Muscle layer of colon (tissue), 2 donors: ENCODE results near the gene TERC.
"Not testable (repeated sequence)": the region's sequence is repeated elsewhere in the genome, so short reads cannot be mapped to it uniquely, and the experiment has no call there.

ENCODE experiments used
- H3K27ac ChIP-seq: one replicate; pipeline ENCODE4 v1.7.0; 2013; ENCODE audit warnings: low read depth, mild to moderate bottlenecking, low read length, moderate library complexity
- H3K27me3 ChIP-seq, 2 donors: one replicate each; pipeline ENCODE4 v1.7.0; 2013; ENCODE audit warnings: low read length in 2 of 2, mild to moderate bottlenecking in 2 of 2; ENCODE audit not compliant: insufficient read depth in 2 of 2, control insufficient read depth in 1 of 2
- H3K36me3 ChIP-seq: one replicate; pipeline ENCODE4 v1.7.0; 2013; ENCODE audit warnings: mild to moderate bottlenecking, low read length; ENCODE audit not compliant: insufficient read depth
- H3K4me1 ChIP-seq: one replicate; pipeline ENCODE4 v1.7.0; 2013; ENCODE audit warnings: mild to moderate bottlenecking, low read length; ENCODE audit not compliant: insufficient read depth
- H3K4me3 ChIP-seq, 2 donors: one replicate each; pipeline ENCODE4 v1.7.0; 2013; ENCODE audit warnings: low read length in 2 of 2, low read depth in 1 of 2, mild to moderate bottlenecking in 1 of 2, moderate library complexity in 1 of 2
- H3K9ac ChIP-seq: one replicate; pipeline ENCODE4 v1.7.0; 2013; ENCODE audit warnings: low read length
- H3K9me3 ChIP-seq: one replicate; pipeline ENCODE4 v1.7.0; 2013; ENCODE audit warnings: mild to moderate bottlenecking, low read length
- donor health status: abdominal sarcoma.
- donor health status: Adenocarcinoma of cecum.

The TERC gene

GRCh38 chr3:169739067-169739466, 25.8 kb downstream of the TERC start:
- Histone ChIP-seq H3K4me3 (no peak overlapping the region), H3K27ac (no peak overlapping the region), H3K9me3 (no peaks in the 10 kb centered on the region), H3K36me3 (no peaks in the 10 kb centered on the region), H3K4me1 (no peaks in the 10 kb centered on the region), H3K27me3 (no peaks in the 10 kb centered on the region), H3K9ac (no peak overlapping the region)

- H3K9ac ChIP-seq, H3K4me3 ChIP-seq, H3K27me3 ChIP-seq, H3K27ac ChIP-seq, H3K36me3 ChIP-seq, H3K4me1 ChIP-seq, H3K9me3 ChIP-seq: not testable (repeated sequence)
These were observed 33.0 kb downstream of the TERC start for GRCh38 chr3:169731857-169732256.

GRCh38 chr3:169722724-169723123, 42.1 kb downstream of the TERC start:
- Histone ChIP-seq H3K27me3 (no peaks in the 10 kb centered on the region), H3K4me3 (no peak overlapping the region), H3K4me1 (no peaks in the 10 kb centered on the region), H3K27ac (no peak overlapping the region), H3K9ac (no peak overlapping the region), H3K36me3 (no peaks in the 10 kb centered on the region), H3K9me3 (no peaks in the 10 kb centered on the region)

- not testable (repeated sequence) for H3K27me3 ChIP-seq, H3K9ac ChIP-seq, H3K9me3 ChIP-seq, H3K36me3 ChIP-seq, H3K4me1 ChIP-seq, H3K4me3 ChIP-seq, H3K27ac ChIP-seq
These were observed 46.4 kb downstream of the TERC start for GRCh38 chr3:169718415-169718814.
